DND-41 (cell line): ENCODE measurements around the gene MMEL1.

Source experiments
- ATAC-seq: fragments of 200-7000 bp; cut with Tn5 transposase; 3 replicates; pipeline ENCODE4 v1.9.1; 2021; ENCODE audit warnings: low read depth; ENCODE audit not compliant: insufficient read depth
- DNase-seq: peaks from one replicate; pipeline ENCODE4 v3.0.0-alpha.2; 2020
- H2AFZ ChIP-seq: 2 replicates; pipeline ENCODE4 v1.6.0; 2012; ENCODE audit warnings: low read depth, low read length
- H3K27ac ChIP-seq: 2 replicates; pipeline ENCODE4 v1.5.1; 2012; ENCODE audit warnings: low read length, inconsistent platforms
- H3K27me3 ChIP-seq: fragments of 200-600 bp; sonication (generic); 2 replicates; pipeline ENCODE4 v1.6.0; 2012; ENCODE audit warnings: low read length, mild to moderate bottlenecking, inconsistent platforms; ENCODE audit not compliant: insufficient read depth, poor library complexity
- H3K36me3 ChIP-seq: 2 replicates; pipeline ENCODE4 v1.5.1; 2012; ENCODE audit warnings: low read length, inconsistent platforms; ENCODE audit not compliant: insufficient read depth
- H3K4me1 ChIP-seq: 2 replicates; pipeline ENCODE4 v1.5.1; 2012; ENCODE audit warnings: mild to moderate bottlenecking, low read length; ENCODE audit not compliant: insufficient read depth
- H3K4me2 ChIP-seq: 2 replicates; pipeline ENCODE4 v1.6.0; 2012; ENCODE audit warnings: mild to moderate bottlenecking, moderate library complexity, low read length, inconsistent platforms; ENCODE audit not compliant: insufficient read depth
- H3K4me3 ChIP-seq, 2 experiments: fragments of 200-600 bp in 1 of 2; shearing (Covaris generic) in 1 of 2; 2 replicates each; pipeline ENCODE4 v1.5.1; 2012 to 2016; ENCODE audit warnings: inconsistent platforms in 2 of 2, low read length in 2 of 2, mild to moderate bottlenecking in 2 of 2, low read depth in 1 of 2, moderate library complexity in 1 of 2
- H3K79me2 ChIP-seq: 2 replicates; pipeline ENCODE4 v1.6.0; 2012; ENCODE audit warnings: low read length, inconsistent platforms; ENCODE audit not compliant: insufficient read depth
- H3K9ac ChIP-seq: 2 replicates; pipeline ENCODE4 v1.6.0; 2012; ENCODE audit warnings: low read depth, mild to moderate bottlenecking, inconsistent platforms, low read length, moderate library complexity
- H3K9me3 ChIP-seq: 2 replicates; pipeline ENCODE4 v1.5.1; 2012; ENCODE audit warnings: low read length, moderate library complexity, mild to moderate bottlenecking, inconsistent platforms; ENCODE audit not compliant: insufficient read depth, severe bottlenecking
- H4K20me1 ChIP-seq: 2 replicates; pipeline ENCODE4 v1.6.0; 2012; ENCODE audit warnings: low read length; ENCODE audit not compliant: insufficient read depth
- EZH2 ChIP-seq: IDR thresholded peaks from 3 replicates; pipeline ENCODE4 v1.6.1; 2012; ENCODE audit warnings: borderline replicate concordance, low read depth, mild to moderate bottlenecking, moderate library complexity, low read length, inconsistent platforms; ENCODE audit not compliant: severe bottlenecking
- TF ChIP-seq, protein P1 (sequence below): IDR thresholded peaks from 2 replicates; pipeline ENCODE4 v1.5.1; 2012; ENCODE audit warnings: borderline replicate concordance, low read length, moderate library complexity, mild to moderate bottlenecking; ENCODE audit not compliant: poor library complexity, severe bottlenecking; ENCODE audit errors: extremely low read depth

MMEL1 gene

DNA sequence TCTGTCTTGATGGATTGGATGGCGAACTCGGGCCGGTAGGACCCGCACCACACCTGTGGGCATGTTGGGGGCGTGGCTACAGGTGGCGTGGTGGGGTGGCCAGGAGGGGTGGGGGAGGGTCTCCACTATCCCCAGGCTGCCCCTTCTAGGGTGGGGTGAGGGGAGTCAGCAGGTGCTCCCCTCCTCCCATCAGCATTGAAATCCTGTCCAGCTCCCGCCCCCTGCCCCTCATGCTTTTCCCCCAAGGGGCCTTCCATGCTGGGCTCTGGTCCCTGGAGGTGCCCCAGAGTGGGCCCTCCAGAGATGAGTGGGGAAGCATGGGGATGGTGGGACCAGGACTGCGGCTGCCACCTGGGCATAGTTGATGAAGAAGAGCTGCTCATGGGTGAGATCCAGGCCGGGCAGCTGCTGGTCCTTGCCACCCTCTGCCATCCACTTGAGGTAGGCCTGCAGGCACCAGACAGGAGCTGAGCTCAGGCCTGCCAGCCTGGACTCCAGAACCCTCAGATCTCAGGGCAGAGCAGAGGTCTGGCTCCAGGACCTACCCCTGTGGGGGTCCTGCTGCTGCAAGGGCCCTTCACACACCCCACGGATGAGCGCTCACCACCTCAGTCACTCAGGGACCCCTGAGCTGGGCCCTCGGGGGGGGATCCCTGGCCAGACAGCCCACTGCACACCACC, 41.1 kb downstream of the MMEL1 start:
- H3K4me2 ChIP-seq = no peak overlapping the region
- no peak overlapping the region for H2AFZ ChIP-seq
- no peaks in the 10 kb centered on the region for H3K79me2 ChIP-seq
- H3K27ac ChIP-seq = no peak overlapping the region
- peaks cover 11% of the 10 kb centered on the region; the same call in 1 of the 2 replicates for H4K20me1 ChIP-seq
- no peak for ATAC-seq
- no peaks in the 10 kb centered on the region for H3K27me3 ChIP-seq
- no peak for TF ChIP-seq EZH2
- TF ChIP-seq, protein P1, sequence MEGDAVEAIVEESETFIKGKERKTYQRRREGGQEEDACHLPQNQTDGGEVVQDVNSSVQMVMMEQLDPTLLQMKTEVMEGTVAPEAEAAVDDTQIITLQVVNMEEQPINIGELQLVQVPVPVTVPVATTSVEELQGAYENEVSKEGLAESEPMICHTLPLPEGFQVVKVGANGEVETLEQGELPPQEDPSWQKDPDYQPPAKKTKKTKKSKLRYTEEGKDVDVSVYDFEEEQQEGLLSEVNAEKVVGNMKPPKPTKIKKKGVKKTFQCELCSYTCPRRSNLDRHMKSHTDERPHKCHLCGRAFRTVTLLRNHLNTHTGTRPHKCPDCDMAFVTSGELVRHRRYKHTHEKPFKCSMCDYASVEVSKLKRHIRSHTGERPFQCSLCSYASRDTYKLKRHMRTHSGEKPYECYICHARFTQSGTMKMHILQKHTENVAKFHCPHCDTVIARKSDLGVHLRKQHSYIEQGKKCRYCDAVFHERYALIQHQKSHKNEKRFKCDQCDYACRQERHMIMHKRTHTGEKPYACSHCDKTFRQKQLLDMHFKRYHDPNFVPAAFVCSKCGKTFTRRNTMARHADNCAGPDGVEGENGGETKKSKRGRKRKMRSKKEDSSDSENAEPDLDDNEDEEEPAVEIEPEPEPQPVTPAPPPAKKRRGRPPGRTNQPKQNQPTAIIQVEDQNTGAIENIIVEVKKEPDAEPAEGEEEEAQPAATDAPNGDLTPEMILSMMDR = no peak
- H3K9me3 ChIP-seq = no peaks in the 10 kb centered on the region
- H3K9ac ChIP-seq = no peak overlapping the region
- no peak overlapping the region for H3K4me3 ChIP-seq
- no peak for DNase-seq
- peaks cover 12% of the 10 kb centered on the region for H3K4me1 ChIP-seq
- no peaks in the 10 kb centered on the region for H3K36me3 ChIP-seq

DNA sequence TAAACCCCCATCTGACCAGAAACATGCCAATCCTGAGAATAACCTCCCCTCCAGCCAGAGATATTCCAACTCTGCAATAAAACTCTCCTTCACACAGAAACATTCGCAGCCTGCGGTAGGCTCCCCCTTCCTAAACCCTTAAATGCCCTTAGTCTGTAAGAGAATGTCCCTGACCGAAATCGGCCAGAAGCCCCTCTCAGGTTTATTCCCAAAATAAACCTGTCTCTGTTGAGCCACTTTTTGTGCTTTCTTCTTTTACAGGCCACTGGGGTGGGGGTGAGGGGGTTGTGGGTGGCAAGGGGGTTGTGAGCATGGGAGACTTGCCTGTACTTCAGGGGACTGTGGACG, 41.6 kb downstream of the MMEL1 start:
- Histone ChIP-seq H3K4me3 (no peak overlapping the region), H3K36me3 (no peaks in the 10 kb centered on the region), H3K79me2 (no peaks in the 10 kb centered on the region), H3K9ac (no peak overlapping the region), H3K27ac (no peak overlapping the region), H4K20me1 (peaks cover 11% of the 10 kb centered on the region; the same call in 1 of the 2 replicates), H3K9me3 (no peaks in the 10 kb centered on the region), H3K4me1 (peaks cover 12% of the 10 kb centered on the region), H2AFZ (no peak overlapping the region), H3K4me2 (no peak overlapping the region), H3K27me3 (no peaks in the 10 kb centered on the region)
- ATAC-seq (no peak), DNase-seq (no peak)
- no peak for TF ChIP-seq EZH2
- TF ChIP-seq, protein P1 = no peak

DNA sequence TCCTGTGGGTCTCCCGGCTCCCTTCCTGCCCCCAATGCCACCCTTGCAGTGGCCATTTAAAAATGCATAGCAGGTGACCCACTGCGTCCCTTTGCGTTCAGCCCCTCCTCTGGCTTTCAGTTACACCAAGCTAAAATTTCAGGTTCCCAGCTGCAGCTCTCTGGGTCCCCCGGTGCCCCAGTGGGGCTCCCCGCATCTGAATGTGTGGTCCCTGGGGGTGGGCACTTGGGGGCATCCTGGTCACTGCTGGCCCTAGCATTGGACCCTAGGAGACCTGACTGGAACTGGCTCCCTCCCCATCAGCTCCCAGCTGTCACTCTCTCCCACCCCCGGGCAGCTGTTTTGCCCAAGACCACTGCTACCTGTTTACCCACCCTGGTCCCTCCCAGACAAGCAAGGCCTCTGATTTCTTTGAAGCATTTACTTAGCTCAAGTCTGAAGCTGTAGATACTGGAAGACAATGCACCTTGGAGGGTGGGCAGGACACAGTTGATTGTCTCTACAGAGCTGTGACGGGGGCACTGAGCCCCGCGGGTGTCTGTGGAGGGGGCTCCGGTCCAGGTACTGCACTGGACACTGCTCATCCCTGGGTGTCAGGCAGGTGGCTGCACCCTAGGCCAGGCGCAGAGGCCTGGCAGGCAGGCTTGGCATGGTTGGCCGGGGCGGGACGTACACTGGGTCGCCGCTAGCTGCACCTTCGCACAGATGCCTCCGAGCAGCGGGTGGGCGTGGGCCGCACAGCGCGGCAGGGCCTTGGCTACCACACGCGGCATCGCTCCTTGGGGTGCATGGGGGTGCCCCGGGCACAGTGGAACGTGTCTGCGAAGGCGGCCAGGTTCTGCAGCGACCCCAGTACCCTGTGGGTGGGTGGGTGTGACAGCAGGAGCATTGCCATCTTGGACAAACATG, 42.3 kb downstream of the MMEL1 start:
- ATAC-seq (no peak), DNase-seq (no peak)
- peaks cover 15% of the 10 kb centered on the region for H3K4me1 ChIP-seq
- no peak overlapping the region for H3K9ac ChIP-seq
- H3K36me3 ChIP-seq = no peaks in the 10 kb centered on the region; the same call in 1 of the 2 replicates
- H3K79me2 ChIP-seq = 0 out of 2 replicates have a peak, but pooled peaks cover 3% of the 10 kb centered on the region
- H3K4me3 ChIP-seq = no peak overlapping the region
- no peak overlapping the region for H2AFZ ChIP-seq
- H3K27ac ChIP-seq = no peak overlapping the region
- no peaks in the 10 kb centered on the region for H3K27me3 ChIP-seq
- H3K4me2 ChIP-seq = no peak overlapping the region
- H4K20me1 ChIP-seq = peaks cover 11% of the 10 kb centered on the region; the same call in 1 of the 2 replicates
- TF ChIP-seq, protein P1 = no peak
- no peak for TF ChIP-seq EZH2
- H3K9me3 ChIP-seq = no peaks in the 10 kb centered on the region
